NAMALWA (cell line): ENCODE measurements around the gene PFKP.

ENCODE experiments used
- DNase-seq: peaks from one replicate; pipeline ENCODE4 v3.0.0-alpha.2; 2015; ENCODE audit warnings: low spot score

The PFKP gene

GRCh38 chr10:3071405-3072198 lies 4.3 kb downstream of the PFKP start:
- no peak for DNase-seq

GRCh38 chr10:3072641-3073360 lies 5.5 kb downstream of the PFKP start:
- DNase-seq, result no peak

GRCh38 chr10:3074145-3074665 lies 6.9 kb downstream of the PFKP start:
- no peak for DNase-seq

DNA sequence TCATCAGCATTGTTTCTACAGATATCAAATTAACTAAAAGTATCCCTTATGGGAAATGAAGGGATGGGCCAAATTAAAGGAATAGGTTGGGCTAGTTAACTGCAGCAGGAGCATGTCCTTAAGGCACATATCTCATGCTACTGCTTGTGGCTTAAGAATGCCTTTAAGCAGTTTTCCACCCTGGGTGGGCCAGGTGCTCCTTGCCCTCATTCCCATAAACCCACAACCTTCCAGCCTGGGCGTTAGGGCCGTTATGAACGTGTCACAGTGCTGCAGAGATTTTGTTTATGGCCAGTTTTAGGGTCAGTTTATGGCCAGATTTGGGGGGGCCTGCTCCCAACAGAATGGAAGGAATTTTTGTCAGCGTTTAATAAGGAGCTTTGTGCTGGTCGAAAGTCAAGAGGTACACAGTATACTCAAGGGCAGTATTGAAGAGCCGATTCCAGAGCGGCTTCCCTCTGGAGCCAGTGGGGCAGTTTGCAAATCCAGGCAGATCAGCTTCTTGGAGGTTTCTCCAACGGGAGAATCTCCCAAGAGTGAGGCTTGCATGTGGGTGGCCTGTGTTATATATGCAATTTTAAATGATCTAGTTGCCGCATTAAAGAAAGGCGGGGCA lies 7.7 kb downstream of the PFKP start:
- no peak for DNase-seq

GRCh38 chr10:3076138-3076537 lies 8.8 kb downstream of the PFKP start:
- no peak for DNase-seq

- DNase-seq, result no peak
Measured at GRCh38 chr10:3077509-3077908, 10.2 kb downstream of the PFKP start.

DNA sequence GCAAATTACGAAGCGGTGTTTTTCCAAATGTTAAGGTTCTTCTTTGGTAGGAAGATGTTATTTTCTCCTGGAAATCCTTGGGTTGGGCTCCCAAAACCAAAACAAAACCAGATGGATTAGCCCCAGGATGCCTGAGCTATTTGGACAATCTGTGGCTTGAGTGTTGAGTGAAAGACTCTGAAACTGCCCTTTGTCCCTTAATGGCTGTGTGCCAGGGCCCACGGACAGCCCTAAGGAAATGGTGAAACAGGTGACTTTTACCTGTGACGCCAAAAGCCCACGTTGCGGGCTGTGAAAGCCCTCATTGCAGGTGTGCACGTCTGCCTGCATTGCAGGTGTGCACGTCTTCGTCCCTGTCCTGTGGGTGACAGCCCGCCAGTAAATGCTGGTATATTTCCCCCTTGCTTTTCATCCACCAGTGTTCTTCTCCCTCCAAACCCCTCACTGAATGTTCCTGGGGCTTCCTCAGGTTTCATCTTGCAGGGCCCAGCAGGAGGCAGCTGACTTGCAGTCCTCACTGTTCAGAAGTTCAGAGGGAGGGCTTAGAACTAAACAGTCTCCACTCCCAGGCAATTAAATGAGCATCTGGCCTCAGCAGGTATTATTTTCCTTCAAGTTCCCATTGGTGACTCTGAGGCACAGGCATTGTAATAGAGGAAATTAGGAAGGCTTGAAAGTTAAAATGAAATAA lies 10.7 kb downstream of the PFKP start:
- no peak for DNase-seq

DNA sequence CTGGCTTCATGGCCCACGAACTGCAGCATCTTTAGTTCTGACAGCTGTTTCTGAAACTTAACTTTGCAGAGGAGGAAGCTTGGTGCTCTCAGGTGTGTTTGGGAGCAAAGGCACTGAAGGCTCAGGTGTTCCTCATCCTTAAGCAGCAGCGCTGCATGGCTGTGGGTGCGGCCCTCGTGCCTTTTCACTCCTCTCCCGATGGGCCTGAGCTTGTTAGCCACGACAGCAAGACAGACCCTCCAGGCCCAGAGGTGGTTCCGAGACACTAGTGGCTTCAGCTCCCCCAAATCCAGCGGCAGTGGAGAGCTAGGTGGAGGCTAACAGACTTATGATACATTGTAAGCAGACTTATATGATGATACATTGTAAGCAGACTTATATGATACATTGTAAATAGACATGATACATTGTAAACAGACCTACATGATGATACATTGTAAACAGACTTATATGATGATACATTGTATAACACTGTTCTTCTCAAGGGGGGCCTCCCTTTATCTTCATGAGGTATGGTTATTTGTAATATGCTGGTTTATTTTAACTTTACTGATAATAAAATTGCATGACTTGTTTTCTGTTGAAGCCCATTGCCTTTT lies 14.1 kb downstream of the PFKP start:
- DNase-seq, result no peak

- DNase-seq, result no peak
Measured at GRCh38 chr10:3082290-3082689, 14.9 kb downstream of the PFKP start.

GRCh38 chr10:3085785-3086567 lies 18.6 kb downstream of the PFKP start:
- DNase-seq, result no peak

DNA sequence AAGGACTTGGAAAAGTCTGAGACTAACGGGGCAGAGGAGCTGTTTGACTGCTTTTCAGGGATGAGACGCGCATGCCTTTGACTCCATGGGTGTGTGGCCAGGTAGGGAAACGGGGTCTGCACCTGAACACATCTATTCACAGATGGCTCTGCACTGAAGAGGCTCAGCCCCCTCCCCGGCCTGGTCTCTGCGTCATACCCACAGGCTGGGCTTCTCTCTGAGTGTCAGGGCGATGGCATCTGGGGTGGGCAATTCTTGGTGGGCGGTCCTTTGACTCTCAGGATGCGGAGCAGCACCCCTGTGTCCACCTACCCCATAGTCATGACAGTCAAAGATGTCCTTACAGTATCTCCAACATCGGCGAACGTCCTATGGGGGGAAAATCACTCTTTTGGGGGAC lies 23.0 kb downstream of the PFKP start:
- no peak for DNase-seq

DNA sequence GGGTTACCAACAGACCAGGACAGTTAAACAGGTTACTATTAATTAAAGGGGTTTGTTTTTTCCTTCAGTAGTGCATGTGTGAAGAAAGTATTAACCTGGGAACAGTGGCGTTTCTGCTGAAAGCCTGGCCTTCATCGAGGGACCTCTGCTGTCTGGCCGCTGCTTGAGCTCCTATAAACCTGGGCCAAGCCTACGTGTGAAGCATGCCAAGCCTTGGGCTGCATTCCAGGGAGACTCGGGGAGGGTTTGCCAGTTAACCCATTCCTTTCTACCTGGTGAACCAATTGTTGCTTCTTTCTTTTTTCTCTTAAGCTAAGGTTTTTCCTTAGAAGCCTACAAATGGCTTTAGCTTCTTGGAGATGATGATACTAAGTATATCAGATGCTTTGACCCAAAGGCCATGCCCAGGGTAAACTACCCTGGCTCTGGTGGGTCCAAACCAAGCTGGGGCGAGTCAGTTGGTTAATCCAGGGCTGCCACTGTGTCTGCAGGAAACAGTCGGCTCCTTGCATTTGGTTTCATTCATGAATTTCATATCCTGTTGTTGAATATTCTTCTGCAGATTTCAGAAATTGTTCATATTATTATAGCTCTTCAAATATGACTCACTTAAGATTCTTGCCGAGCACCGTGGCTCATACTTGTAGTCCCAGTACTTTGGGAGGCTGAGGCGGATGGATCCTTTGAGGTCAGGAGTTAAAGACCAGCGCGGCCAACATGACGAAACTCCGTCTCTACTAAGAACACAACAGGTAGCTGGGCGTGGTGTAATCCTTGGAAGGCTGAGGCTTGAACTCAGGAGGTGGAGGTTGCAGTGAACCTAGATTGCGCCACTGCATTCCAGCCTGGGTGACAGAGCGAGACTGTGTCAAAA lies 23.8 kb downstream of the PFKP start:
- DNase-seq, result no peak

GRCh38 chr10:3091921-3092320 lies 24.6 kb downstream of the PFKP start:
- DNase-seq, result no peak

DNA sequence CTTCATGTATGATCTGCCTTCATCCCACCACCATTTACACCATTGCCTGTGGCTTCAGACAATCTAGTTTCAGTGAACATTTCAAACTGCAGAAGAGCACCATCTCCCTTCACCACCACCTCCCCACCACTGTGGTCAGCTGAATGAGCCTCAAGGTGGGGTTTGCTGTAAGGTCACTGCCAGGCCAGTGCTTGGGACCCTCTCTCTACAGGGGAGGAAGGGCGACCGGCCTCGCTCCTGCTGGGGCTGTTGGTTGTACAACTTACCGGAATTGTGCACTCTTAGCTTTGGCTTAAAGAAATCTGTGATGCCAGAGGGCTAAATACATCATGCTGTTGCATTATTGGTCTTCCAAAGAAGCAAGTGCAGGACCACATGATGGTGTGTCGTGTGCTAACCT lies 26.6 kb downstream of the PFKP start:
- DNase-seq, result no peak

GRCh38 chr10:3094609-3095036 lies 27.3 kb downstream of the PFKP start:
- no peak for DNase-seq

DNA sequence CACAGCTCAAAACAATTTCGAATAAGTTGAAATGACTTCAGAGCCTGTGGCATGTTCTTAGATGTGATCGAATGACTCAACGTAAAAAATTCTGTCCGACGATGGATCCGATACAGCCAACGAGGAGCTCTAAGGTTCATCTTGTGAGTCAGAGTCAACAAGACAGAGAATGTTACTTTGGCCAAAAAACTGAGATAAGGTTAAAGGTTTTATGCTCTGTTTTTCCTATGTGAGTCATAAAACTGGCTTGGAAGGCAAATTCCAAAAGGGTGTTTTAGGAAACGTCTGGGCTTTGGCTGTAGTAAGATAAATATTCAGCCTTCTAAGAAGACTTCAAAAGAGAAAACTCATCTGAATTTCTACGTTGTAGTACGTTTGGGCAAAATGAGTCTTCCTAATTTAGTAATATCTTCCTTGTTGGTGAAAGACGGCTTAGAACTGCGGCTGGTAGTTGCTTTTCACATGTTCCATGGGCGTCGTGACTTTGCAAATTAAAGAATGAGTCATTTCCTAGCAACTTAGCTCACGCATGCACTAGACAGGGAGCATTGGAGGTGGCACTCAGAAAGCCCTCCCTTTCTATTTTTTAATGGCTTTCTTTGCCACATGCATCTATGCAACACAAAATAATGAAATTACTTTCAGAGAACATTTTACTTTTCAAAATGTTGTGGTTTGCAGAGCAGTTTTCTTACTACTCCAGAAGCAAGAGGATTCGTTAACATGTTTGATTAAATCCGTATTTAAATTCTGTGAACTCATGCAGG lies 28.2 kb downstream of the PFKP start:
- no peak for DNase-seq

- DNase-seq, result no peak
Measured at GRCh38 chr10:3096149-3096548, 28.8 kb downstream of the PFKP start.

DNA sequence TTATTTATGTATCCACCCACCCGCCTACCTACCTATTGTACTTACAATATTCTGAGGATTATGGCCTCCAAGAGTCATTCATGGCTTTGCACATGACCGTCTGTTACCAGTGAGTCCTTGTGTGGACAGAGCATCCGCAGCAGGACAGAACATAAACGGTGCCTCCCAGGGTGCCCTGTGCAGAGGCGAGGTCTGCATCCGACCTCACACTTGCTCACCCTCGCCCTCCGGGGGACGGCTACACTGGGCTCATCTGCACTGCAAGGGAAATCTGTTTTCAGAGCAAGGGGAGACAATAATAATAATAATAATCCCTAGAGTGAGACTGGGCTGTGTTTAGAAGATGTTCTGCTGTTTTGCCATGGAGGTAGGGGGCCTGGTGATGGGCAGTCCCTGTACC lies 29.8 kb downstream of the PFKP start:
- DNase-seq, result no peak

- no peak for DNase-seq
Measured at GRCh38 chr10:3098689-3099088, 31.3 kb downstream of the PFKP start.
